Stimulated activated CD4-positive, alpha-beta T cell treated with anti-CD3 and anti-CD28 coated beads, Interleukin-4, amount 100 ng/mL, for 1 hour (primary cell): Measurements from ENCODE around the gene RNF224.

Source experiments
- DNase-seq: peaks from one replicate; pipeline ENCODE4 v3.0.0-alpha.2; 2020

Gene RNF224

DNA sequence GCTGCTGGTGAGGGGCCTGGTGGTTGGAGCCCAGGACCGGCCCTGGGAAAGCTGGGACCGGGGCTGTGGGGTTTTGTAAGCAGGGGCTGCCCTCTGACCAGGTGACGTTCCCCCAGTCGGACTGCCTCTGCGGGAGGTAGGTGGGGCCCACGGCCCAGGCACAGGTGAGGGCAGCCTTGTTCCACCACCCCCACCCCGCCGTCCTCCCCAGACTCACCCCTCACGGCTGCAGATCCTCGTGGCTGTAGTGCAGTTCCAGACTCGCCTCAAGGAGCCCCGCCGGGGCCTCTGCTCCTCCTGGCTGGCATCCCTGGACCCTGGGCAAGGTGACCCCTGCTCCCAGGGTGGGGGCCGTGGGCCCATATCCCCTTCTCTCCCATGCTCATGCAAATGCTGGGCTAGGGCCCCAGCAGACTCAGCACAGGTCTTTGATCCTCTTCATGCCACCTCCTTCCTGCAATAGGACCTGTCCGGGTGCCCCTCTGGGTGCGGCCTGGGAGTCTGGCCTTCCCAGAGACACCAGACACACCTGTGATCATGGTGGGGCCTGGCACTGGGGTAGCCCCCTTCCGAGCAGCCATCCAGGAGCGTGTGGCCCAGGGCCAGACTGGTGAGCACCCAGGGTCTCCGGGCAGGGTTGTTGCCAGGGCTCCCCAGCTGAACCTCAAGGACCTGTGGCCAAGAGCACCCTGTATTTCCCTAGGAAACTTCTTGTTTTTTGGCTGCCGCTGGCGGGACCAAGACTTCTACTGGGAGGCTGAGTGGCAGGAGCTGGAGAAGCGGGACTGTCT is 11.9 kb upstream of the RNF224 start:
- no peak for DNase-seq

DNA sequence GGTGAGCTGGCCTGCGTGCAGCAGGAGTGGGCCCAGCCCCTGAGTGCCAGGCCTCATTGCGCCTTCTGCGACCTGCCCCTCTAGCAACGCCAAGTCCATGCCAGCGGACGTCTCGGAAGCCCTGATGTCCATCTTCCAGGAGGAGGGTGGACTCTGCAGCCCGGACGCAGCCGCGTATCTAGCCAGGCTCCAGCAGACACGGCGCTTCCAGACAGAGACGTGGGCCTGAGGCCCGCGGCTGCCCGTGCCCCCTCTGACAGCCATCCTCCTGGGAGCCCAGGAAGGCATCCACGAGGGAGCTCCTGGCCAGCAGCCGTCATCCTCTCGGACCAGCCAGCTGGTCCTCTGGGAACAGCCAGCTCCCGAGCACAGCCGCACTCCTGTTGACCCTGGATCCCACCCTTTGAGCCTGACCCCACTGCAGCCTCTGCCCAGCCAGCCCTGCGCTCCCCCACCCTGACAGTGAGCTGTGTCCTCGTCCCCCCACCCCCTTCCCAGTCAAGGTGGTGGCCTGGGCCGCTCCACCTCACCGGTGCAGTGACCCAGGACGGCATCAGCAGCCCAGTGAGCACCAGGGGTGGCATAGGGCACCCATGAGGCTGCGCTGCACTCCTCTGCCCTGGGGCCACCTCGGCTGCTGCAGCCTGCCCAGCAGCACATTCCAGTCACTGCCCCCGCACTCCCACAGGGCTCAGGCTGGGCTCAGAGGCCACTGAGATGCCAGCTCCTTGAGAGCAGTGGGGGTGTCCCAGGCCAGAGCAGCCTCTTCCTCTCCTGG is 10.9 kb upstream of the RNF224 start:
- no peak for DNase-seq

DNA sequence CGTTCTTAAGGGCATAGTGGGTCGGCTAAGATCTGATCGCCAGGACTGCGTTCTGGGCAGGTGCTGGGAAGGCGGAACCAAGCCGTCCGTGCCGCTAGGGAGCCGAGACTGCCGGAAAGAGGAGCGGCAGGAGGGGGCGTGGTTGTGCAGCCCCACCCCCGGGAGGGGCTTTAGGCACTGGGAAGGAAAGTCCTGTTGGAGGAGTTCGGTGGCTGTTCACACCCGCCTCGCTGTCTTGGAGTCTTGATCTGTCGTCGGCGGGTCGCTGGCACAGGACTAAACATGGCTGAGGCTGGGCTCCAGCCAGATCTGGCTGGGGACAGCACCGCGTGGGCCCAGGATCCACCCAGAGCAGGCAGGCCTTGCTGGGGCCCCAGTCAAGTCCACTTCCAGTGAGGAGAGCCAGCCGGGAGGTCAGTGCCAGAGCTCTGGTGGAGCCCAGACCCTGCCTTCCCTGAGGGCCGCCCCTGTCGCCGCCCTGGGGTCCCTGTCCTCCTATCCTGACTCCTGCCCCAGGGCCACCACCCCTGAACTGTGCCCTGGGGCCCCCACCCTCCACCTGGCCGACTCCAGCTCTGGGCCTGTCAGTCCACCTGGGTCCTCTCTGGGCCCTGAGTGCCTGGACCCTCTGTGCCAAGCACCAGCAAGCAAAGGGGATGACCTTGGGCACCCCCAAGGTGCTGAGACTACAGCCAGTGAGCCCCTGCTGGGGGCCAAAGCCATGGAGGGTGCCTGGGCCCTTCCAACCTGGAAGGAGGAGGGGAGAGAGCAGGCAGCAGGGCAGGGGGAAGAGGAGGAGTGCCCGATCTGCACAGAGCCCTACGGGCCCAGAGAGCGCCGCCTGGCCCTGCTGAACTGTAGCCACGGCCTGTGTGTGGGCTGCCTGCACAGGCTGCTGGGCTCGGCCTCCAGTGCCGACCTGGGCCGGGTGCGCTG is 9.8 kb upstream of the RNF224 start:
- DNase-seq: no peak

DNA sequence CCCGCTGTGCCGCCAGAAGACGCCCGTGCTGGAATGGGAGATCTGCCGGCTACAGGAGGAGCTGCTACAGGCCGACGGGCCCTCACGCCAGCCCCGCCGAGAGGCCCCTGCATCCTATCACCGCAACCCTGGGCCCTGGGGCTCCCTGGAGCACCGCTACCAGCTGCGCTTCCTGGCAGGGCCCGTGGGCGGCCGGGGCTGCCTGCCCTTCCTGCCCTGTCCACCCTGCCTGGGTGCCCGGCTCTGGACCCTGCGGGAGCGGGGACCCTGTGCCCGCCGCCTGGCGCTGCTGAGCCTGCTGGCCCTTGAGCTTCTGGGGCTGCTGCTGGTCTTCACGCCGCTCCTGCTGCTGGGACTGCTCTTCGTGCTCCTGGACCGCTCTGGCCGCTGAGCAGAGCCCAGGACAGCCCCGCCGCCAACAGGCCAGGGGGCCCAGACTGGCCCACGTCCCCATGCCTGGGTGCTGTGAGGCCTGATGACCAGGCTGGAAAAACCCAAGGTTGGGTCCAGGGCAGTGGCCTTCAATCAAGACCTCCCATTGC is 9.0 kb upstream of the RNF224 start:
- DNase-seq: no peak

DNA sequence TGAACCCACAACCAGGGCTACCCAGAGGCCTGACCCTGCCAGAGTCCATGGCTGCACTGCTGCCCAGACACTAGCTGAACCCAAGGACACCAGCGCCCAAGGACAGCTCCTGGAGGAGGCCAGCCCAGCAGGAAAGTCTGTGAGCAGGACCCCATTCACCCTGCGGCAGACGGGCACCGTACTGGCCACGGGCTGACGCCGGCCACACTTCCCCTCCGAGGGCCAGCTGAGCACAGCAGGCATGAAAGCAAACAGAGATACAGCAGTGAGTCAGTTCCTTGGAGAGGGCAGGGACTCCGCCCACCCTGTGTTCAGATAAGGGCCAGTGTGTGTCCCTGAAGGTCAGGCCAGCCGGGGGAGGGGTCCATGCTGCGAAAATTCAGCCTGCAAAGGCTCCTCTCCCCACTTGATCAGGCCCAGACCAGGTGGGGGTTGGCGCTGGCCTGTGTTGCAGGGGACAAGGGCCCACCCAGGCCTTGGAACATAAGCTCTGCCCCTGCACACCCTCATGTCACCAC is 8.5 kb upstream of the RNF224 start:
- DNase-seq: no peak

DNA sequence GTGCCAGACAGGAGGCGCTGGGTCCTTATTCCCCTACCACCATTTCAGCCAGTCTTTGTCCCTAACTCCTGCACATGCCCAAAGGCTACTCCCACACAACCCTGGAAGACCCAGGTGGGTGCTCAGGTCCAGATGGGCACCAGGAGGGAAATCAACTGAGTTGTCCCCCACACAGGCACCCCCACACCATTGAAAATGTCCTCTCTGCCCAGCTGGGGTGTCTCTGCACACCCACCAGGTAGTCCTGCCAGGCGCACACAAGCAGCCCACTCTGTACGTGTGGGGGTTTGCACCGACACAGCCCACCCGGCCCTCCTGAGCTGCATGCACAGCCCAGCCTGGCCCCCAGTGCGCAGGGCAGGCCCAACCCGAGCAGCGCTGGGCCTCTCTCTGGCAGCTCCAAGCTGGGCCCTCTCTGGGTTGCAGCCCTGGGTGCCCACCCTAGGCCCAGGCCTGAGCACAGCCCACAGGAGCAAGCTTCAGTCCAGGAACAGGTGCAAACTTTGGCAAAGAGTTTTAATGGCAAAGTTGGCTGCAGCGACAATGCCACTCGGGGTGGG is 7.5 kb upstream of the RNF224 start:
- no peak for DNase-seq

DNA sequence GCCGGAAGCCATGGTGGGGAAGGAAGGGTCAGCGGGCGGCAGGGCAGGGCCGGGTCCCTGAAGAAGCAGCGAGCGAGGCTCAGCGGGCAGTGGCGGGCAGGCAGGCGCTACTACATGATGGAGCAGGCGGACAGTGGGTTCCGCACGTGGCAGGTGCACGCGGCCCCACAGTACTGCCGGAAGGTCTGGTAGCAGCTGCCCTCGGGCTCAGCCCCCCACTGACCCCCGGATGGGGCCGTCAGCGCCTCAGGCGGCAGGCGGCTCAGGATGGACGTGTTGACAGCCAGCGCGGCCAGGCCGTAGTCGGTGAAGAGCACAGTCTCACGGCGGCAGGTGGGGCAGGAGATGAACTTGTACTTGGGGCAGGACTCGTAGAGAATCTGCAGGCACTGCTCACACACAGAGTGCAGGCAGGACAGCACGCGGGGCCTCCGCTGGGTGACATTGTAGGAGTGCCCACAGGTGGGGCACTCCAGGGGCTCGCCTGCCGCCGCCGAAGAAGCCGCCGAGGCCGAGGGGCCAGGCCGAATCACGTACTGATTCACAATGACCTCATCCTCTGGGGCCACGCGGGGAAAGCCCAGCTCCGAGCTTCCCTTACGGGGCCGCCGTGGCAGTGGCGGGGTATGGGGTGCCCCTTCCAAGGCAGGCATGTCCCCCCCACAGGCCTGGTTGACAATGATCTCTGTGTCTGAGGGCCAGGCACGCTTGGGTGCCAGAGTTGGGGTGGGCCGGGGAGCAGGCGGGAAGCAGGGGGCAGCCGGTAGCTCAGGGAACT is 6.8 kb upstream of the RNF224 start:
- no peak for DNase-seq

DNA sequence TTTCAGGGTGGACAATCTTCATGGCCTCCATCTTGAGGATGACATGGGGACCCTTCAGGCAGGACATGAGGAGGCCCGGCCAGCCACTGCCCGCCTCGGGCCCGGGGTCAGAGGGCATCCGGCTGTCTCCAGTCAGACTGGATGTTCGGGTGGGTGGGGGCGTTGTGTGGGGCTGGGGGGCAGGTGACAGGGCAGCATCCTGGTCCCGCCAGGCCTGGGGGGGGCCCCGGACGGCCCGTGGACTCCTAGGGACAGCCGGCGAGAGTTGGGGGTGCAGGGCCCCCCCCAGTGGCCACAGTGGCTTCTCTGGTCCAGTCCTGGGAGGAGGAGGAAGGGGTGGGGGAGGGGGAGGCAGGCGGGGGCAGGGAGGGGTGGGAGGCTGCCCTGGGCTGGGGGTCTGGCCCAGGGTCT is 6.2 kb upstream of the RNF224 start:
- no peak for DNase-seq

DNA sequence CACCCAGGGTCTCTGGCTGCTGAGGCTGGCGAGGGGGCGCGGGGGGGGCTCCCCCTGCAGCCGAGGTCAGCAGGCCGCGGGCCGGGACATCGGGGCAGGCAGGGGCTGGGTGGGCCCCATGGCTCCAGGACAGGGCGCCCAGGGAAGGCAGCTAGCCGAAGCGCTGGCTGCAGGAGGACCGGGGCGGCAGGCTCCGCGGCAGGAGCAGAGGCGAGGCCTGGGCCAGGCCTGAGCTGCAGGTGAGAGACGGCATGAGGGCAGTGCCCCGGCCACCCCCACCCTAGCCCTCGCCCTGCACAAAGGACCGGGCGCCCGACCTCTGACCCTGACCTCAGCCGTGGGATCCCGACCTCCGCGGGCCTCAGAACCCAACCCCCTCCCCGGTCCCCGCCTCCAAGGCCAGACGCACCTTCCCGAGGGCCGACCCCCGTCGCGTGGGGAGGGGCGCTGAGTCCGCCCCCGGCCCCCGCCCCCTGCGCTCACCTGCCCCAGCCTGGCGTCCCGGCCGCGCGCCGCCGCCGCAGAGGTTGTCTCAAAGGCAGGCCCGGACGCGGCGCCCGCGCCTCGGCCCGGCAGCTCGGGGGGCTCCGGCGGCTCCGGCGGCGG is 5.7 kb upstream of the RNF224 start:
- DNase-seq: peak; percentile 42

DNA sequence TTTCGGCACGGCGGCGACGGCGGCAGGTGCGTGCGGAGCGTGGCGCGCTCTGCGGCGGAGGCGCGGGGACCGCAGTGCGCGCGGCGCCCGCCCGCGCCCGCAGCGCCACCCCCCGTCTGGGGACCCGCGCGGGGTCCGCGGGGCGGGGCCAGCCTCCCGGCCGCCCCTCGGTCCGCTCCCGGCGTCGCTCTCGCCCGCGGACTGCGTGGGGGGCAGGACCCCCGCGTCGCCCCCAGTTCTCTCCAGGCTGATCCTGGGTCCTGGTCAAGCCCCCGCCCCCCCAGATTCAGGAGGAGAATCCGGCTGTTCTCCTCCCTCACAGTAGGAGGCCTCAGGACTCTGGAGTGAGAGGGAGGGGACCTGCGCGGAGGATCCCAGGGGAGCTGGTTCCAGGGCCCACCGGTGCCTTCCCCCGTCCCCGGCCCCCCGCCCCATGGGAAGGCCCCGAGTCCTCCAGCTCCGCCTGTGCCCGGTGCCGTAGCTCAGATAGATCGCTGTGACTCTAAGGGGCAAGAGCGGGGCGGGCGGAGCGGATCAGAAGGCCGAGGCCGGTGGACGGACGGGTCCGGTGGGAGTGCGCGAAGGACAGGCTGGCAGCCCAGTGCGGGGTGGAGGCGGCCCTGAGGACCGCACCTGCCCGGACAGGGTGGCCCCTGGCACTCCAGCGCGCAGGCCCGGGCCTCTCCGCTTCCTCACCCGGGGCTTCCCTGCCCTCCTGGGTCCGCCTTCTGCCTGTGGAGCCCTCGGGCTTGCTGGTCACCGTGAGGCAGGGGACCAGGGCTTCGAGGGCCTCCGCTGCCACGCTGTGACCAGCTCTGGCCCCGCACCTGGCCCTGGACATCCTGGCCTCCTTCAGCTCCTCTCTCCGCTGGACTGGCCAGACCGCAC is 4.9 kb upstream of the RNF224 start, which contains the start of gene RNF208:
Gene RNF208 (minus strand): TSS at position 51 of the 888 bp plus-strand sequence. CDS start 1,028 bp downstream, outside the sequence.
- DNase-seq: no peak

DNA sequence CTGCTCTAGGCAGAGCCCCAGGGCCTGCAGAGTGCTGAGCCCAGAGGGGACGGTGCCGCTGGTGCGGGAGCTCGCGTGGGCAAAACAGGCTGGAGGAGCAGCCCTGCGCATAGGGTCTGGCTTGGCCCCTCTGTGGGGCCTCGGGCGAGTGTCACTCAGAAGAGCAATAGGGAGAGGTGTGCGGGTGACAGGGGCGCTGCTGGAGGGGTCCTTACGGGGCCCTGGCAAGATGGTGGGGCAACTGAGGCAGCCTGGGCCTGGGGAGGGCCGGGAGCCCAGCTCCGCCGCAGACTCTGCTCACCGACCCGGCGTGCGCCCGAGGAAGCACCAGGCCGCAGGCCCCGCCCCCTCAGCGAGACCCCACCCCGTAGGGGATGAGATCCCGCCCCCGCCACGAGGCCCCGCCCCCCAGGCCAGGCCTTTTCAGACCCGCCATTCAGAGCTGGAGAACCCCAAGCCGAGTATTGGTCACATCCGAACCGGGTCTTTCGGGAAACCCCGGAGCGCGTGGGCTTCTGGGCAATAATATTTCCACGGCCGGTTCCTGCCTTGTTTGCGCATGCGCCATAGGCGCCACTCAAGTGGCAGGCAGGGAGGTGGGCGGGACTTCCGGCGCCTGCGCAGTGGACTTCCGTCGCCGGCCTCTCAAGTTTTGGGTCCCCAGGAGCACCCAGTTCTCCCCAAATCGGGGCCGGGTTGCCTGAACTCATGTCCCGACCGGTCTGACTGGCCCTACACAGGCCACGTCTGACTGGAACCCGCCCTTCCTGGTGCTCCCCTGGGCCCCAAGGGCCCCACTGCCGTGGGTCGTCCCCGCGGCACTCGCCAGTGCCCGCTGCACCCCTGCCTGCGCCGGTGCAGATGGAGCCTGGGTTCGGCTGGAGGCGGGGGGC is 4.0 kb upstream of the RNF224 start:
- peak; percentile 98 for DNase-seq

DNA sequence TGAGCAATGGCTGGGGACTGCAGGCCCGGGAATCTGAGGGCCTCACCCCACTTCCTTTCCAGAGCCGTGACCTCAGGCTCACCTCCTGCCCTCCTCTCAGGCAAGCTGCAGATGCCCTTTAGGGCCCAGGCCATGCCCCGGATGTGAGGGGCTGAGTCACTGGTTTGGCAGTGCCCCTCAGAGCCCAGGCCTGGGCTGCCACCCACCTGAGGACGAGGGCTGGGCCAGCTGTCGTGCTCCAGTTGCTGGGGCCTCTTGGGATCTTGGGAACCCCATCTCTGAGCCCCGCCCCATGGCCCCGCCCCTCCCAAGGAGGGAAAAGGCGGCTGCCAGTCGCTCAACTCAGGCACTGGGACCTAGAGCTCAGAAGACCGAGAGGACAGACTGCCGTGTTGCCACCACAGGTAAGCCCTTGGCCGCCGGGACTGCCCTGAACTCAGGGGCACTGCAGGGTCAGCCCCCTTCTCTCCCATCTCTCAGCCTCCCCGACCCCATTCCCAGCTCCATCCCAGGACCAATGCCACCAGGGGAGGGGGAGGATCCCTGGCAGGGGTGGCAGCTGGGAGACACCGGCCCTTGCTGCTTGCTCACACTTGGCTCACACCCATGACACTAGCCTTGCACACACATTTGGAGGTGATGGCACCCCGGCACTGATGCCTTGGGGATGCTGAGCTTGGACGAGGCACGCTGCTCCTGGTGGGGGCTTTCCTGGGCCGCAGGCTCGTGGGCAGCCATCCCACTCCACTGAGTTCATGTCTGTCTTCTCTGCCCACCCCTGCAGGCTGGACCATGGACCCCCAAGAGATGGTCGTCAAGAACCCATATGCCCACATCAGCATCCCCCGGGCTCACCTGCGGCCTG is 2.2 kb upstream of the RNF224 start, which contains the start of gene CYSRT1:
Gene CYSRT1 (plus strand): TSS at position 345 of the 865 bp plus-strand sequence. CDS start 448 bp downstream, at position 793.
- no peak for DNase-seq

DNA sequence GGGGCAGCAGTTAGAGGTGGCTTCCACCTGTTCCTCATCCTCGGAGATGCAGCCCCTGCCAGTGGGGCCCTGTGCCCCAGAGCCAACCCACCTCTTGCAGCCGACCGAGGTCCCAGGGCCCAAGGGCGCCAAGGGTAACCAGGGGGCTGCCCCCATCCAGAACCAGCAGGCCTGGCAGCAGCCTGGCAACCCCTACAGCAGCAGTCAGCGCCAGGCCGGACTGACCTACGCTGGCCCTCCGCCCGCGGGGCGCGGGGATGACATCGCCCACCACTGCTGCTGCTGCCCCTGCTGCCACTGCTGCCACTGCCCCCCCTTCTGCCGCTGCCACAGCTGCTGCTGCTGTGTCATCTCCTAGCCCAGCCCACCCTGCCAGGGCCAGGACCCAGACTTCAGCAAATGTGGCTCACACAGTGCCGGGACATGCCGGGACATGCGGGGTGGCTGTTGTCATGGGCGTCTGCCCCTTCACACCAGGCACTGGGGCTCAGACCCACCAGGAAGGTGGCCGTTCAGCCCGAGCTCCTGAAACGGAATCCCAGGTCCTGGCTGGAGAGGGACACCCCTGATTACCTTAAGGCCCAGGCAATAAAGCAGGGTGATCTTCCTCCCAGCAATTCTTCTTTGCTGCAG is 1.5 kb upstream of the RNF224 start:
- DNase-seq: no peak

DNA sequence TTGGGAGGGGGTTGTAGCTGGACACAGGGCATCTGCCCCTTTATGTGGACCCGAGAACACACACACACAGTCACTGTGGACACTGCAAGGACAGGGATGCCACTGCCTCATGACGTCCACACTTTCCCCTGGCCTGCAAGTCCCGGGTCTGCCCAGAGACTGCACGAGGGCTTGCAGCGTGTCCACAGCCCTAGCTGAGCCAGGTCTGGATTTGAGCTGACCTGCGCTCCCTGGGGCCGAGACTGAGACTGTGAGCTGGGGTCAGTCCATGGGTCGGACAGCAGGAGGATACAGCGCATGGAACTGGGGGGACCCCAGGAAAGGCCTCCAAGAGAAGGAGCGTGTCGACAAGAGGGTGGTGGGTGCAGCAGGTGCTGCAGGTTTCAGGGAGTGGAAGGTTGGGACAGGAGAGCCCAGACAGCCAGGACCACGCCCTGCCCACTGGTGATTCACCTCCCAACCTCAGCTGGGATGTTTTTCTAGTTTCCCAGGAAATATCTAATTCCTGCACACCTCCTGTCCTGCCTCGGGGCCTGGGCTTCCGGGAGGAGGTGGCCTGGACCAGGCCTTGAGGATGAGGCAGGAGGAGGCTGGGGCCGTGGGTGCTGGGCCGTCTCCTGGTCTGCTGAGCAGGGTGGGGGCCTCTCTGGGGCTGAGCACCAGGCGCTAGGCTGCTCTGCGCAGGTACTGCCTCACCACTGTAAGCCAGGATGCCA is 806 bp upstream of the RNF224 start:
- DNase-seq: no peak

DNA sequence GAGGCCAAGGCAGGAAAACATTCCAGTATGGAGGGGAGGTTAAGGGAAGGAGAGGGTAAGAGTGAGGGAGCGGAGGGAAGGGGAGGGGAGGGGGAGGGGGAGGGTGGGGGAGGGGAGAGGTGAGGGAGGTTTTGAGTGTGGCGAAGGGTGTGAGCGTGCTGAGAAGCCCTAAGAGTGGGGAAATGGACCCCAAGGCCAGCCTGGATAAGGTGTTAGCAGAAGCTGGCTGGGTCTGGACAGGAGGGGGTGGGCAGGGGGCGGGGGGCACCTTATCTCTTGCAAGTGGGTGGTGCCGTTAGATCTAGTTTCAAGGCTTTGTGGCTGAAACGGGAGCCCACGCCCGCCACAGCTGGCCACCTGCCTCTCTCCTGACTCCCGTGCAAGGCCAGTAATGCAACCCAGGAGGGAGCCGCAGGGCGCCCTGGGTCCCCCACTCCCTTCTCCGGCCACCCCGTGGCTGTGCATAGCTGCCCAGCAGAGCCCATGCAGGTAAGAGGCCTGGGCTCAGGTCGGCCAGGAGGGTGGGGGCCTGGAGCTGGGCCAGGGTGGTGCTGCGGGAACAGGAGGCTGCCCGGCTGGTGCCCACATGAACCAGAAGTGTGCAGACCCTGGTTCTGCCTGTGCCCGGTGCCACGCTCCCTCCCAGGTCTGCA is 677 bp downstream of the RNF224 start:
- DNase-seq: no peak

DNA sequence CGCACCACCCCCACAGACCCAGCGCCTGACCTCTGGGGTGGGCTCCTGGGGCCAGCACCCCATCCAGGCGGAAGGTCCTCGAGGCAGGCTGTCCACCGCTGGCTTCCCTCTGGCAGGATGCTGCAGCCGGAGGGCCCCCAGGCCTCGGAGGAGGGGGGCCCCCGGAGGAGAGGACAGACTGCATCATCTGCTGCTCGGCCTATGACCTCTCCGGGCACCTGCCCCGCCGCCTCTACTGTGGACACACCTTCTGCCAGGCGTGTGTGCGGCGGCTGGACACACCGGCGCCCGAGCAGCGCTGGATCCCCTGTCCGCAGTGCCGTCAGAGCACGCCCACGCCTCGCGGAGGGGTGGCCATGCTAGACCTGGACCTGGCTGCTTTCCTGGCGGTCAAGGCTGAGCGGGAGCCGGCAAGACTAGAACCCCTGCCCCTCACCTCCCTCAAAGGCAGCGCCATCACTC is 1.2 kb downstream of the RNF224 start:
- no peak for DNase-seq
